HEK293T (cell line): Measurements from ENCODE around the gene MBOAT7.

Source experiments
- CTCF ChIA-PET: fragments of 350-600 bp; formaldehyde crosslinking; extraction: SDS; loops from one replicate; lab custom pipeline; 2021; ENCODE audit warnings: antibody characterized with exemption, inconsistent platforms; lab: Yijun Ruan, JAX
- POLR2A ChIA-PET: fragments of 350-600 bp; formaldehyde crosslinking; extraction: SDS; loops from one replicate; lab custom pipeline; 2020; ENCODE audit warnings: antibody characterized with exemption, inconsistent platforms; lab: Yijun Ruan, JAX
- DNase-seq: peaks from one replicate; pipeline ENCODE4 v3.0.0; 2012; ENCODE audit warnings: mixed read lengths; ENCODE audit errors: extremely low spot score
- ARNT ChIP-seq: fragments of 450-650 bp; IDR thresholded peaks from 2 replicates; pipeline ENCODE4 v1.6.1; 2017; ENCODE audit warnings: mild to moderate bottlenecking
- BHLHE40 ChIP-seq: fragments of 450-650 bp; IDR thresholded peaks from 2 replicates; pipeline ENCODE4 v1.6.1; 2016; ENCODE audit warnings: mild to moderate bottlenecking, moderate library complexity, borderline replicate concordance
- CTBP1 ChIP-seq: fragments of 450-650 bp; IDR thresholded peaks from 2 replicates; pipeline ENCODE4 v1.6.1; 2016; ENCODE audit warnings: borderline replicate concordance
- ELF4 ChIP-seq: fragments of 450-650 bp; IDR thresholded peaks from 2 replicates; pipeline ENCODE4 v1.6.1; 2017; ENCODE audit warnings: antibody characterized with exemption
- FOXA1 ChIP-seq: fragments of 450-650 bp; IDR thresholded peaks from 2 replicates; pipeline ENCODE4 v1.6.1; 2016; ENCODE audit warnings: mild to moderate bottlenecking
- FOXK2 ChIP-seq: fragments of 450-650 bp; IDR thresholded peaks from 2 replicates; pipeline ENCODE4 v1.6.1; 2016; ENCODE audit warnings: mild to moderate bottlenecking
- FOXM1 ChIP-seq: fragments of 450-650 bp; IDR thresholded peaks from 2 replicates; pipeline ENCODE4 v1.6.1; 2017; ENCODE audit warnings: mild to moderate bottlenecking, borderline replicate concordance
- HDGF ChIP-seq: fragments of 450-650 bp; IDR thresholded peaks from 2 replicates; pipeline ENCODE4 v1.6.1; 2017; ENCODE audit warnings: antibody characterized with exemption, borderline replicate concordance
- L3MBTL2 ChIP-seq: fragments of 450-650 bp; conservative IDR thresholded peaks from 2 replicates; pipeline ENCODE4 v1.6.1; 2016; ENCODE audit warnings: mild to moderate bottlenecking
- LEF1 ChIP-seq: fragments of 450-650 bp; IDR thresholded peaks from 2 replicates; pipeline ENCODE4 v1.6.1; 2017; ENCODE audit warnings: mild to moderate bottlenecking, borderline replicate concordance
- NFRKB ChIP-seq: fragments of 450-650 bp; IDR thresholded peaks from 2 replicates; pipeline ENCODE4 v1.6.1; 2016; ENCODE audit warnings: mild to moderate bottlenecking, moderate library complexity
- SP1 ChIP-seq: fragments of 450-650 bp; IDR thresholded peaks from 2 replicates; pipeline ENCODE4 v1.6.1; 2017
- SUZ12 ChIP-seq: fragments of 450-650 bp; IDR thresholded peaks from 2 replicates; pipeline ENCODE4 v1.6.1; 2016; ENCODE audit warnings: mild to moderate bottlenecking
- TARDBP ChIP-seq: fragments of 450-650 bp; IDR thresholded peaks from 2 replicates; pipeline ENCODE4 v1.6.1; 2016
- ZNF384 ChIP-seq: fragments of 450-650 bp; IDR thresholded peaks from 2 replicates; pipeline ENCODE4 v1.6.1; 2016
- TF ChIP-seq, protein P1 (sequence below): fragments of 450-650 bp; IDR thresholded peaks from 2 replicates; pipeline ENCODE4 v1.6.1; 2016

MBOAT7 gene

GRCh38 chr19:54153731-54154326 is 35.6 kb downstream of the MBOAT7 start:
- DNase-seq = no peak
- POLR2A ChIA-PET = no interaction called here
- TF ChIP-seq FOXM1 = no peak
- TF ChIP-seq SUZ12 = no peak
- no peak for TF ChIP-seq L3MBTL2
- TF ChIP-seq BHLHE40 = no peak
- TF ChIP-seq, protein P1, sequence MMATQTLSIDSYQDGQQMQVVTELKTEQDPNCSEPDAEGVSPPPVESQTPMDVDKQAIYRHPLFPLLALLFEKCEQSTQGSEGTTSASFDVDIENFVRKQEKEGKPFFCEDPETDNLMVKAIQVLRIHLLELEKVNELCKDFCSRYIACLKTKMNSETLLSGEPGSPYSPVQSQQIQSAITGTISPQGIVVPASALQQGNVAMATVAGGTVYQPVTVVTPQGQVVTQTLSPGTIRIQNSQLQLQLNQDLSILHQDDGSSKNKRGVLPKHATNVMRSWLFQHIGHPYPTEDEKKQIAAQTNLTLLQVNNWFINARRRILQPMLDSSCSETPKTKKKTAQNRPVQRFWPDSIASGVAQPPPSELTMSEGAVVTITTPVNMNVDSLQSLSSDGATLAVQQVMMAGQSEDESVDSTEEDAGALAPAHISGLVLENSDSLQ = no peak
- TF ChIP-seq LEF1 = no peak
- no peak for TF ChIP-seq SP1
- no peak for TF ChIP-seq ZNF384
- CTCF ChIA-PET = no interaction called here

DNA sequence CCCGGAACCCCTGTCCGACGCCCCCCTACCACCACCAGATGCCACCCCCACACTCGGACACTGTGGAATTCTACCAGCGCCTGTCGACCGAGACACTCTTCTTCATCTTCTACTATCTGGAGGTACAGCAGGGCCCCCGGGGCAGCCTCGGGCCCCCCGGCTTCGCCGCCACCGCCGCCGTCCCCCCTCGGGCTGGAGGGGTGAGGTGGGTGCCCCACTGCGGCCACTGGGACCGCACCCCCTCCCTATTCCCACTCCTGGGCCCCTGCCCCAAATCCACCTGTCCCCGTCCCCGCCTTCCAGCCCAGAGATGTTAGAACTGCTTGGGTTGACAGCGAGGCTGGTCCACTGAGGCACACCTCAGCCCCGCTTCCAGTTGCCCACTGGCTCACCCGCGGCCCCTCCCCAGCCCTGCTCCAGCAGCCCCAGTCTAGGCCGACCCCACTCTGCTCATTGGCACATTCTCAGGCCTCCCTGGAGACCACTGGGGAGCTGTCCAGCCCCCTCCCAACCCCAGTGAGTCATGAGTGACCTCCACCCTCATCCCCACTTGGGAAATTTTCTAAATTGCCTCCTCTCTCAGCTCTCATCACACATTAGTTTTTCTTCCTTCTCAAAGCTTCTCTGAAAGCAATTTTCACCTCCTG is 36.4 kb downstream of the MBOAT7 start:
- POLR2A ChIA-PET = no interaction called here
- CTCF ChIA-PET = no interaction called here
- TF ChIP-seq FOXK2 = no peak
- no peak for TF ChIP-seq BHLHE40
- TF ChIP-seq, protein P1 = no peak
- no peak for DNase-seq

DNA sequence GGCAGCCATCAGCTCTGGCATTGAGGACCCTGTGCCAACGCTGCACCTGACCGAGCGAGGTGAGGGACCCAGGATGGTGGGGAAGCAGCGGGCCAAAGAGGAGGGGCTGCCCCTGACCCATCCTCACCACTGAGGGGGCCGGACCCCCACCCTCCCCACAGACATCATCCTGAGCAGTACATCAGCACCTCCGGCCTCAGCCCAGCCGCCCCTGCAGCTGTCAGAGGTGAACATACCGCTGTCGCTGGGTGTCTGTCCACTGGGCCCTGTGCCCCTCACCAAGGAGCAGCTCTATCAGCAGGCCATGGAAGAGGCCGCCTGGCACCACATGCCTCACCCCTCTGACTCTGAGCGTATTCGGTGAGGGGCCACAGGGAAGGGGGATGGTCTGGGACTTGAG is 37.1 kb downstream of the MBOAT7 start:
- CTCF ChIA-PET = no interaction called here
- no peak for DNase-seq
- POLR2A ChIA-PET = interaction anchor here (1.0 kb wide), 1 partner anchor 15 kb away, joined by 4 read pairs; no protein-coding TSS in a partner anchor
- TF ChIP-seq, protein P1 = no peak
- no peak for TF ChIP-seq NFRKB
- TF ChIP-seq ZNF384 = no peak
- TF ChIP-seq SP1 = no peak
- no peak for TF ChIP-seq CTBP1
- TF ChIP-seq SUZ12 = no peak
- no peak for TF ChIP-seq FOXA1
- no peak for TF ChIP-seq BHLHE40
- TF ChIP-seq L3MBTL2 = no peak
- TF ChIP-seq ARNT = no peak
- TF ChIP-seq LEF1 = no peak
- no peak for TF ChIP-seq FOXM1
- no peak for TF ChIP-seq FOXK2
- no peak for TF ChIP-seq TARDBP
- TF ChIP-seq ELF4 = no peak
- no peak for TF ChIP-seq HDGF

DNA sequence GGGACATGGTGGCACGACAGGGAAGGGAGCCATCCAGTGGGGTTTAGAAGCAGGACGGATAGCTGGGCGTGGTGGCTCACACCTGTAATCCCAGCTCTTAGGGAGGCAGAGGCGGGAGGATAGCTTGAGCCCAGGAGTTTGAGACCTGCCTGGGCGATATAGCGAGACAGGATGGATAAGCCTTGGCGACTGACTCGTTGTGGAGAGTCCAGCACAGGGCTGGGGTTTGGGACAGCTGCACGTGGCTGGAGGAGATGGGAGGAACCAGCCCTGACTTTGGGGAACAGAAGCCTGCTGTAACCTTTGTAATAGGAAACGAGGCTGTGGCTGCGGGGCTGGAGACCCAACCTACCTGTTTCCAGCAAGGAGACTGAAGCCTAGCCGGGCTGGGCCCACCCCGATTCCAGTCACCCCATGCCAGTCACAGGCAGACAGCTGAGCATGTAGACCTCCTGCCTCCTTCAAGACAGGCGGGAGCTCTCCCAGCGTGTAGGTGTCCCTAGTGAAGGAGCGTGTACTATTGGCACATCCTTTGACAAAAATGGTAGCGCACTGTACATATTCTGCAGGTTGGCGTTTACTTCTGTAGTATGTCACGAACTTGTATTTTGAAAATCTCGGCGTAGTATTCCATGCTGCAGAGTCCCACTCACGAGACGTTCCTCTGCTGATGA is 37.9 kb downstream of the MBOAT7 start:
- POLR2A ChIA-PET = interaction anchor here (0.8 to 1.9 kb wide), 3 partner anchors 8 to 15 kb away, joined by 3 to 10 read pairs (median 4); partner anchors contain the start of gene LENG1
- CTCF ChIA-PET = no interaction called here
- DNase-seq = no peak
- TF ChIP-seq, protein P1 = no peak
- TF ChIP-seq LEF1 (no peak), ZNF384 (no peak), BHLHE40 (no peak), ELF4 (no peak), ARNT (no peak), HDGF (no peak), SUZ12 (no peak), NFRKB (no peak)

- ChIA-PET CTCF (no interaction called here), POLR2A (interaction anchor here (1.1 to 1.9 kb wide), 2 partner anchors 10 to 12 kb away, joined by 3 to 10 read pairs; partner anchors contain the start of genes CNOT3 and LENG1)
- TF ChIP-seq CTBP1 (no peak), ZNF384 (no peak), ELF4 (no peak), SUZ12 (no peak), HDGF (no peak), NFRKB (no peak), L3MBTL2 (no peak), TARDBP (no peak), LEF1 (no peak), SP1 (no peak), FOXK2 (no peak), BHLHE40 (no peak), ARNT (no peak), FOXA1 (no peak), FOXM1 (no peak)
- TF ChIP-seq, protein P1 = no peak
- no peak for DNase-seq
These were observed 40.2 kb downstream of the MBOAT7 start for GRCh38 chr19:54149021-54149812.
